PC-3 (cell line): Measurements from ENCODE around the gene CCDC91. TPM values are rescaled to one million over a fixed set of nuclear protein-coding genes. Genes with fewer than 3 reads are reported as not detected.

Experiments used
- ATAC-seq: fragments of 200-7000 bp; cut with Tn5 transposase; 2 replicates; pipeline ENCODE4 v1.9.1; 2020; ENCODE audit warnings: mild to moderate bottlenecking, moderate library complexity
- BruUV-seq: library from RNA; stranded (reverse); fragments of 400-500 nt; replicated peaks from 2 replicates; lab custom pipeline; 2021; lab: Mats Ljungman, UMichigan
- CTCF ChIA-PET: fragments of 300-600 bp; sonication (Branson Sonifier 250); formaldehyde crosslinking; loops from one replicate; lab custom pipeline; 2022; ENCODE audit warnings: antibody characterized with exemption; lab: Charles Lee
- POLR2A ChIA-PET: fragments of 300-600 bp; sonication (Branson Sonifier 250); formaldehyde crosslinking; loops from one replicate; lab custom pipeline; 2022; ENCODE audit warnings: antibody characterized with exemption; ENCODE audit not compliant: unreplicated experiment; lab: Charles Lee
- DNase-seq: peaks from one replicate; pipeline ENCODE4 v3.0.0-alpha.2; 2015
- H2AFZ ChIP-seq: fragments of 300-600 bp; sonication (generic); 2 replicates; pipeline ENCODE4 v1.6.0; 2016; ENCODE audit warnings: antibody characterized with exemption, low read length
- H3F3A ChIP-seq: fragments of 300-600 bp; sonication (generic); one replicate; pipeline ENCODE4 v1.6.0; 2017; ENCODE audit warnings: antibody characterized with exemption, low read length, control low read depth, mild to moderate bottlenecking; ENCODE audit not compliant: unreplicated experiment
- H3K27ac ChIP-seq: fragments of 300-600 bp; sonication (generic); 2 replicates; pipeline ENCODE4 v1.5.1; 2016; ENCODE audit warnings: mild to moderate bottlenecking, low read length
- H3K27me3 ChIP-seq: fragments of 300-600 bp; sonication (generic); 2 replicates; pipeline ENCODE4 v1.6.1; 2016; ENCODE audit warnings: low read length, mixed read lengths
- H3K36me3 ChIP-seq: fragments of 300-600 bp; sonication (generic); 2 replicates; pipeline ENCODE4 v1.6.1; 2016; ENCODE audit warnings: low read depth, mixed run types, low read length, mixed read lengths
- H3K4me1 ChIP-seq: fragments of 300-600 bp; sonication (generic); 2 replicates; pipeline ENCODE4 v1.5.1; 2016; ENCODE audit warnings: low read length; ENCODE audit not compliant: insufficient read depth
- H3K4me2 ChIP-seq: fragments of 300-600 bp; sonication (generic); 2 replicates; pipeline ENCODE4 v1.6.0; 2016; ENCODE audit warnings: low read length
- H3K4me3 ChIP-seq: fragments of 300-600 bp; sonication (generic); 2 replicates; pipeline ENCODE4 v1.5.1; 2016; ENCODE audit warnings: mild to moderate bottlenecking, low read length, mixed read lengths
- H3K79me2 ChIP-seq: fragments of 300-600 bp; sonication (generic); 2 replicates; pipeline ENCODE4 v1.6.1; 2017; ENCODE audit warnings: low read length, mixed read lengths
- H3K9ac ChIP-seq: fragments of 300-600 bp; sonication (generic); 2 replicates; pipeline ENCODE4 v1.6.0; 2016; ENCODE audit warnings: mild to moderate bottlenecking, low read length
- H3K9me2 ChIP-seq: fragments of 300-600 bp; sonication (generic); replicated peaks from 2 replicates; pipeline ENCODE4 v1.6.1; 2016; ENCODE audit warnings: mixed run types, low read length, mixed read lengths
- H3K9me3 ChIP-seq: fragments of 300-600 bp; sonication (generic); 2 replicates; pipeline ENCODE4 v1.6.1; 2016; ENCODE audit warnings: low read length, mixed read lengths
- H4K20me1 ChIP-seq: fragments of 300-600 bp; sonication (generic); 2 replicates; pipeline ENCODE4 v1.6.1; 2016; ENCODE audit warnings: low read length, mixed read lengths
- EZH2 ChIP-seq: fragments of 300-600 bp; sonication (generic); IDR thresholded peaks from one replicate; pipeline ENCODE4 v1.6.1; 2017; ENCODE audit warnings: antibody characterized with exemption, mild to moderate bottlenecking, low read length; ENCODE audit not compliant: unreplicated experiment
- EZH2phosphoT487 ChIP-seq: fragments of 300-600 bp; sonication (generic); IDR thresholded peaks from 2 replicates; pipeline ENCODE4 v1.6.1; 2018; ENCODE audit warnings: mild to moderate bottlenecking, antibody characterized with exemption, low read length, borderline replicate concordance
- intact Hi-C: fragments of 100-400 bp; cut with micrococcal nuclease; formaldehyde crosslinking; loops from 2 replicates; pipeline ENCODE4 v1.9.0; 2023
- total RNA-seq: library from RNA; depleted of rRNA; stranded (reverse); fragments of >200 nt; gene quantifications from 2 replicates; pipeline ENCODE4 v1.2.3, GENCODE V29; 2014
- TF ChIP-seq, protein P1 (sequence below): fragments of 300-600 bp; sonication (generic); conservative IDR thresholded peaks from 2 replicates; pipeline ENCODE4 v1.5.1; 2017; ENCODE audit warnings: antibody characterized with exemption, low read depth, mild to moderate bottlenecking, low read length

Gene CCDC91
- total RNA-seq, 1 experiment from 2014 or later, result 15.7 TPM

DNA sequence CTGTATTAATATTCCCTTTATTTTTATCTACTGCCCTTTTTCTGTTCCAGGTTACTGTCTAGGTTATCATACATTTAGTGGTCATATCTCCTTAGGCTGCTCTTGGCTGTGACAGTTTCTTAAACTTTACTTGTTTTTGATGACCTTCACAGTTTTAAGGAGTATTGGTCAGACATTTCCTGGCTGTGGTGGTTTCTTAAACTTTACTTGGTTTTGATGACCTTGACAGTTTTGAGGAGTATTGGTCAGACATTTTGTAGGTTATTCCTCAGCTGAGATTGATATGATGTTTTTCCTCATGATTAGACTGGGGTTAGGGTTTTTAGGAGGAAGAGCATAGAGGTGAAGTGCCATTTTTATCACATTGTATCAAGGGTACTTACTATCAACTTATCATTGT, 36.4 kb downstream of the CCDC91 start:
- Histone ChIP-seq H3K79me2 (no peaks in the 10 kb centered on the region; the same call in 1 of the 2 replicates), H3K9ac (no peak overlapping the region), H3K9me2 (no peaks in the 10 kb centered on the region), H3K4me1 (no peaks in the 10 kb centered on the region), H3K27me3 (no peaks in the 10 kb centered on the region), H3F3A (no peaks in the 10 kb centered on the region), H3K36me3 (no peaks in the 10 kb centered on the region), H3K27ac (no peak overlapping the region), H2AFZ (no peak overlapping the region), H3K9me3 (no peaks in the 10 kb centered on the region), H3K4me3 (no peak overlapping the region), H3K4me2 (no peak overlapping the region), H4K20me1 (no peaks in the 10 kb centered on the region)
- TF ChIP-seq, protein P1, sequence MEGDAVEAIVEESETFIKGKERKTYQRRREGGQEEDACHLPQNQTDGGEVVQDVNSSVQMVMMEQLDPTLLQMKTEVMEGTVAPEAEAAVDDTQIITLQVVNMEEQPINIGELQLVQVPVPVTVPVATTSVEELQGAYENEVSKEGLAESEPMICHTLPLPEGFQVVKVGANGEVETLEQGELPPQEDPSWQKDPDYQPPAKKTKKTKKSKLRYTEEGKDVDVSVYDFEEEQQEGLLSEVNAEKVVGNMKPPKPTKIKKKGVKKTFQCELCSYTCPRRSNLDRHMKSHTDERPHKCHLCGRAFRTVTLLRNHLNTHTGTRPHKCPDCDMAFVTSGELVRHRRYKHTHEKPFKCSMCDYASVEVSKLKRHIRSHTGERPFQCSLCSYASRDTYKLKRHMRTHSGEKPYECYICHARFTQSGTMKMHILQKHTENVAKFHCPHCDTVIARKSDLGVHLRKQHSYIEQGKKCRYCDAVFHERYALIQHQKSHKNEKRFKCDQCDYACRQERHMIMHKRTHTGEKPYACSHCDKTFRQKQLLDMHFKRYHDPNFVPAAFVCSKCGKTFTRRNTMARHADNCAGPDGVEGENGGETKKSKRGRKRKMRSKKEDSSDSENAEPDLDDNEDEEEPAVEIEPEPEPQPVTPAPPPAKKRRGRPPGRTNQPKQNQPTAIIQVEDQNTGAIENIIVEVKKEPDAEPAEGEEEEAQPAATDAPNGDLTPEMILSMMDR, result no peak
- TF ChIP-seq EZH2 (no peak), EZH2phosphoT487 (no peak)
- ATAC-seq, result no peak
- ChIA-PET POLR2A (no interaction called here), CTCF (no interaction called here)
- no TSS peak for BruUV-seq
- intact Hi-C loops, result no loop called here
- no peak for DNase-seq

DNA sequence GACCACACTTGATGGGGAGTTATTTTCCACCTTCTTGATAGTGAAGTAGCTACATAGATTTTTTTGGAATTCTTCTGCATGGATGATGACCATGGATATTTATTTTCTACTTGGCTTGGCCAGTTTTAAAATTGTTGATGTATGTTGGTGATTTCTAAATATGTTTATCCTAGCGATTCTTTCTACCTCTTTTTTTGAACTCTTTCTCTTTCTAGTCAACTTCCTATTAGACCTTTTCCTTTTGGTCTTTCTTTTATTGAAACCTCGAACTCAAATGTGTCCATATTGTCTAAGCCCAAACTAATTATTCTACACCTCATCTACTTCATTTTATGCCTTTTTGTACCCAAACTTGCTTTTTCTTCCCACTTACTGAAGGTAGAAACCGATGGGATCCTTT, 37.0 kb downstream of the CCDC91 start:
- ChIA-PET CTCF (no interaction called here), POLR2A (no interaction called here)
- no peak overlapping the region for H3K4me2 ChIP-seq
- H3K9me3 ChIP-seq, result no peaks in the 10 kb centered on the region
- ATAC-seq, result no peak
- no peak overlapping the region for H3K4me3 ChIP-seq
- H3K9me2 ChIP-seq, result no peaks in the 10 kb centered on the region
- no peaks in the 10 kb centered on the region for H4K20me1 ChIP-seq
- no peak for DNase-seq
- BruUV-seq, result no TSS peak
- no peaks in the 10 kb centered on the region for H3K27me3 ChIP-seq
- no peaks in the 10 kb centered on the region; the same call in 1 of the 2 replicates for H3K79me2 ChIP-seq
- H3K9ac ChIP-seq, result no peak overlapping the region
- no peaks in the 10 kb centered on the region for H3K4me1 ChIP-seq
- TF ChIP-seq EZH2, result no peak
- TF ChIP-seq EZH2phosphoT487, result no peak
- TF ChIP-seq, protein P1, result no peak
- H3K27ac ChIP-seq, result no peak overlapping the region
- H3F3A ChIP-seq, result no peaks in the 10 kb centered on the region
- intact Hi-C loops, result no loop called here
- H2AFZ ChIP-seq, result no peak overlapping the region
- no peaks in the 10 kb centered on the region for H3K36me3 ChIP-seq

DNA sequence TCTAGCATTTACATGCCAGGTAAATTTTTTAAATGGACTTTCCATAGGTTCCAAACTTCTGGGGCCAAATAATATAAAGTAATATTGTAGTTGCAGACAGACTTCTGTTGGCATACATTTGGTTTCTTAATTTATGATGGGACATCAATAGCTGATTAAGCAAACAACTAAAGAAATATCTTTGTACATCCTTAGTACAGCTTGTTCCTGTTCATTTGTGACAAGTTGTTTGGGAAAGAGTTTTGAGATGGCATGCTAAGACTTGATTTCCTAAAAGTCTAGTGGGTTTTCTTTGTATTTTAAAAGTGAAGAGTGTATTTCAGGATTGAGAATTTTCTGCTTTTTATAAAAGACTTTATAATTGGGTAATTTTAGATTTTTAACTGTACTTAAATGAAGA, 41.0 kb downstream of the CCDC91 start:
- DNase-seq (no peak), ATAC-seq (no peak)
- no peak for TF ChIP-seq EZH2
- no peak for TF ChIP-seq EZH2phosphoT487
- TF ChIP-seq, protein P1, result no peak
- Histone ChIP-seq H3K4me3 (no peak overlapping the region), H3K9me3 (no peaks in the 10 kb centered on the region), H3K4me1 (no peaks in the 10 kb centered on the region), H3K79me2 (no peaks in the 10 kb centered on the region), H3K27me3 (no peaks in the 10 kb centered on the region), H3K9me2 (no peaks in the 10 kb centered on the region), H3F3A (no peaks in the 10 kb centered on the region), H3K9ac (no peak overlapping the region), H4K20me1 (no peaks in the 10 kb centered on the region), H3K4me2 (no peak overlapping the region), H2AFZ (no peak overlapping the region), H3K36me3 (no peaks in the 10 kb centered on the region), H3K27ac (no peak overlapping the region)
- BruUV-seq, result no TSS peak
- CTCF ChIA-PET, result no interaction called here
- intact Hi-C loops, result loop anchor here (10.0 kb wide), 1 partner anchor 224 kb away; no protein-coding TSS in a partner anchor
- POLR2A ChIA-PET, result no interaction called here
